HG02884 (cell line): ENCODE results near the gene MPP7.

ENCODE experiments used
- ATAC-seq: cut with Tn5 transposase; IDR thresholded peaks from one replicate; pipeline ENCODE4 v1.9.1; 2021; ENCODE audit warnings: mild to moderate bottlenecking, moderate library complexity; ENCODE audit not compliant: unreplicated experiment

The MPP7 gene

DNA sequence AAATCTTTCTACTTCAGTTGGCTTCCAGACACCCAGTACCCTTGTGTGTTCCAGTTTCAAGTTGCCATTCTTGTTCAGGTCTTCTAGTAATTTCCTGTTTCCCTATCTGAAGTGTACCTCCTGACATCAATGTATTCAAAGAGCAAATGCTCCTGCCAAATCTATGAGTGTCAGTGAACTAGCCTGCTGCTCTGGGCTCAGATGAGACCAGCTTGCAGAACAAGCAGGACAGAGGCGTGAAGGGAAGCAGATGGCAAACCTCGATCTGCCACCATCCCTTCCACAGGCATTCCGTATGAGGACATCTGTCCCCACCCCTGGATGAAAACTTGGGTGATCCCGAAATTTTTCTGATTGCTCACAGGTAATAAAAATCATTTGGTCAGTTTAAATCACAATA, 4.4 kb upstream of the MPP7 start:
- ATAC-seq, result no peak

DNA sequence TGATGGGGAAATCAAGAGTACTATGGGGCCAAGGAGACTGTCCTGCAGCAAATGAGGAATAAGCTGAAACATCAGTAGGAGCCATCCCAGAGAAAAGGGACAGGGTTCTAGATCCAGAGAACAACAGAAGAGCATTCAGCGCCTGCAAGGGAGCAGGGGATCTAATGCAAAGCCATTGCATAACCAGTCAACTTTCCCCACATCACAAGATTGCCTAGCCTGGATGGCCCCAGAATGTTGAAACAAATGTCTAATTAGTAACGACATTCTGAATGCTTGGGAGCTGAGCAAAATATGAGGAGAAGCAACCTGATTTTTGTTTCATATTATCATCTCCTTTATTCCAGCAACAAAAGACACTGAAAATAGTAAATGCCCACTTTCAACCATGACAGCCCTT, 2.7 kb upstream of the MPP7 start:
- ATAC-seq, result no peak

DNA sequence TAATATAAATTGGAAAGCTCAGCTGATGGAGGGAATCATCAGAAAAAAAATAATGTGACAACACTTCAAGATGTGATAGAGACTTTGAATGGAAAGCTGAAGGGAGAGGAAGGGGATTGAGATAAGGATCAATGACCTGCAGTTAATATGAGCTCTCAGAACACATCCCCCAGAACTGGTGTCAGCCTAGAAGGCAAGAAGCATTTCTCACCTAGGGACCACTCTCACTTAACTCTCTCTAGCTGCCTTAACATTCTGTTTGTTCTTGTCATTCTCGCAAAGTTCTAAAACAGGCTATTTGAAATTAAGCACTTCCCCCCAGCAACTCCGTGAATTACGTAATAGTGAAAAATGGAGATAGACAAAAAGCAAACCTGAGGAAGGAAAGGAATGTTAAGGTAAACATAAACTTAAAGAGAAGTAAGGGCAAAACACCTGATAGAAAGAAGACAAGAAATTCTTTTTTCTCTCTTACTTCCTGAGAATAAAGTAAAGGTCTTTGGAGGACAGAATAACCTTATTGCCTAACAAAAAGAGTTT, 1.2 kb upstream of the MPP7 start:
- ATAC-seq, result no peak

GRCh38 chr10:28302012-28302637, 739 bp downstream of the MPP7 start:
- ATAC-seq, result peak; percentile 0

- no peak for ATAC-seq
Observed at GRCh38 chr10:28300027-28300426, 2.8 kb downstream of the MPP7 start.

DNA sequence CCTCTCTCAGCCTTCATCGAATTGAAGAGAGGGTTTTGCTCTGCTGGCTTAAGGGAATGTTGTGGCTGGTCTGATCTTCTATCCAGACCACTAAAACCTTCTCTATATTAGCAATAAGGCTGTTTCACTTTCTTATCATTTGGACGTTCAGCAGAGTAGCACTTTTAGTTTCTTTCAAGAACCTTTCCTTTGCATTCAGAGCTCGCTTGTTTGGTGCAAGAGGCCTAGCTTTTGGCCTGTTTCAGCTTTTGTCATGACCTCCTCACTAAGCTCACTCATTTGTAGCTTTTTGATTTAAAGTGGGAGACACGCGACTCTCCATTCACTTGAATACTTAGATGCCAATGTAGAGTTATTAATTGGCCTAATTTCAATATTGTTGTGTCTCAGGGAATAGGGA, 3.9 kb downstream of the MPP7 start:
- ATAC-seq, result peak; percentile 16

- ATAC-seq, result no peak
Observed at GRCh38 chr10:28296023-28296422, 6.8 kb downstream of the MPP7 start.

DNA sequence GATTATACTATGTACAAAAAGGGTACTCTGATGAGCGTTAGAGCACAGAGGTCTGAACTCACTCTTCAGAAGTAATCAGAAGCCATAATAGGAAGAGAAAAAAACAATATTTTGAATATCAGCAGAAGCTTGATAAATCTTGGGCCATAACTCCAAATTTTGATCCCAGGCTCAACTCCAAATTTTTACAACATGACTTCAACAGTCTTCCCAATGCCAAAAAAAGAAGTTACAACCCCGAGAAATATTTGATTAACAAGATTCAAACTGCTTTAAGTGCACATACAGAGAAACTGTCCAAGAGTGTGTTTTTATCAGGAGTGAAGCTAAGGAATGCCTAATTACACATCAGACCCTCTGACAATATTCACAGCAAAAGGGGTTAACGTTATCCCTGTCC, 7.5 kb downstream of the MPP7 start:
- ATAC-seq, result no peak

DNA sequence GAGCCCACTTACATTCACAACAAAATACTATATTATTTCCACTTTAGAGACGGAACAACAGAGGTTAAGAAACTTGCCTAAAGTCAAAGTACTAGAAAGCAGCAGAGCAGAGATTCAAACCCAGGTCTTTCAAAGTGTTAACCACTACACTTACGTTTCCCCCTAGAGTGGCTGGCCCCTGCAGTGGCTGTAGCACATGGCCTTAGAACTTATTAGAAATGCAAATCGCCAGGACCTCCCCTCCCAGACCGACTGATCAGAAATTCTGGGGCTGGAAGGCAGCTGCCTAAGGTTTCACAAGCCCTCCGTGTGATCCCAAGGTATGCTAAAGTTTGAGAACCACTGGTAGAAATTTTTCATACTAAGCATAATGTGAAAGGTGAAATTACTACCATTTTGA, 8.1 kb downstream of the MPP7 start:
- no peak for ATAC-seq

DNA sequence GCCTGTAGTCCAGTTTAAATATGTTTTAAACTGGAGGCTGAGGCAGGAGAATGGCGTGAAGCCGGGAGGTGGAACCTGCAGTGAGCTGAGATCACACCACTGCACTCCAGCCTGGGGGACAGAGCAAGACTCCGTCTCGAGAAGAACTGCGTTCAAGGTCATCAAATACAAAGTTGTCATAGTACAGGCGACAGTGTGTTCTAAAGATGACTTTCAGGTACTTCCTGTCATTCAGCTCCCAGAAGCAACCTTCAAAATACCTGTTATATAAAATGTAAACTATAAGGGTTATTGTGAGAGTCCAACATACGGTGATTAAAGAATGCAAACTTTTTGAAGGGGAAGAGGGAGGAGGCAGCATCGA, 8.7 kb downstream of the MPP7 start:
- no peak for ATAC-seq

DNA sequence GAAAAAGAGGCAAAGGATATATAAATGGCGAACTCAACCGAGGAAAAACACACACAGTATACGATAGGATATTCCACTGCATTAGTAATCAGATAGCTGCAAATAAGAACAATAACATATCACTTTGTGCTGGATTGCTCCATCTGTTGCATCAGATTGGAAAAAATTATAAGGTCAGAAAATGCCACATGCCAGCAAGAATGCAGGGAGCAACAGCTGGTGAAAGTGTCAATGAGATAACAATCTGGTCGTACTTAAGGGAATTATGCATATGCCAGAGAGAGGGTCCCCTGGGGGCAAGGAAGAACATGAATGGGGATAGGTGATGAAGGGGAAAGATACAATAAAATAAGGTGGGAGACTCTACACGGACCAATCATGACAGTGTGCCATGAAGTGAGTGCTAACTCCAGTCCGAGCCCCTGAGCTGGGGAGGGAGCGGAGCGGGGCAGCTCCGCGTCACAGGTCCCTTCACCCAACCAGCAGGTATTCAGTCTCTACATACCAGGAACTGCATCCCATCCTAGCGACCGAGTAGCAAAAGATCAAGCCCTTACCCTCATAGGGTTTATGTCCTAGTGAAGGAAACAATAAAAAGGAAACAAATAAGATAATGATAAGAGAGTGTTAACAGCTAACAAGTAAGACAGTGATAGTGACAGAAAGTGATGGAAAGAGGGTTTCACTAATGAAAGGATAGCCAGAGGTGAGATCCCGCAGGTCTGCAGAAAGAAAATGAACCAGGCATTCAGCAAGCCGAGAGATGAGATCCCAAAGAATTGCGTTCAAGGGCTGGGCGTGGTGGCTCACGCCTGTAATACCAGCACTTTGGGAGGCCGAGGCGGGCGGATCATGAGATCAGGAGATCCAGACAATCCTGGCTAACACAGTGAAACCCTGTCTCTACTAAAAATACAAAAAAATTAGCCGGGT, 9.4 kb downstream of the MPP7 start:
- ATAC-seq, result no peak

- ATAC-seq, result no peak
Observed at GRCh38 chr10:28291881-28292297, 11.0 kb downstream of the MPP7 start.

GRCh38 chr10:28285816-28286215, 17.0 kb downstream of the MPP7 start:
- ATAC-seq, result no peak

GRCh38 chr10:28284126-28284525, 18.7 kb downstream of the MPP7 start:
- ATAC-seq, result no peak

DNA sequence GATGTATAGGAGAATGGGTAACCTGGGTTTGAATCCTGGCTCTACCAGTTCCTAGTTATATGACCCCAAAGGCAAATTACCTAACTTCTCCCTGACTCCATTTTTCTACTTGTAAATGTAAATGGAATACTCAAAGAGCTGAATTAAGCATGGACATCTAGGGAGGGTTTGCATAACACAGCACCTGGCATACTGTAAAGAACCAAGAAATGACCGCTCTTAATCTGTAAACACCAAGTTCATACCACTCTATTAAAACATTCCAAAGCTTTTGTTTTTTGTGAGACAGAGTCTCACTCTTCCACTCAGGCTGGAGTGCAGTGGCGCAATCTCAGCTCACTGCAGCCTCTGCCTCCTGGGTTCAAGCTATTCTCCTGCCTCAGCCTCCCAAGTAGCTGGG, 19.6 kb downstream of the MPP7 start:
- ATAC-seq, result no peak

GRCh38 chr10:28282336-28282735, 20.5 kb downstream of the MPP7 start:
- ATAC-seq, result no peak

DNA sequence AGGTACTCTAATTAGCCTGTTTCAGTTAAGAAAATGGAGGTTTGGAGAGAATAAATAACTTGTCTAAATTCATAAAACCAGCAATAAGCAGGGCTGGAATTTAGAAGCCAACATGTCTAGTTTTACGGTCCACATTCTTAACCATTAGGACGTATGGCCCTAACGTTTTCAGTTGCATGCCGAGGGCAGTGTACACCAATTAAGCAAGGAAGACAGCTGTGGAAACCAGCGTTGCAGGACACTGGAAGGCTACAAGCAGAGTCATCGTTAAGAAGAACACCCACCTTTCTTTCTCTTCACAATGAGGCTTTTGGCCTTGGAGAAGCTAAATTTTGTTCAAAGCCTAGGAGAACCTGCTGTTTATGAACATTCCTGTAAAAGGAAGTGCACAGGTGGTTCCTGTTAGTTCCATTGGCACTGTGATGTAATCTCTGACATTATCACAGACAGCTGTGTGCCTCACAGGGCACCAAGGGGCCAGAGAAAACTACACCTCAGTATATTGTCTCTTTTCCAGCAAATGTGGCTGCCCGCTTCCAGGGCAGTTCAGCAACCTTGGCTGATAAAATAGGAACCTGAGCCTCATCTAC, 21.0 kb downstream of the MPP7 start:
- no peak for ATAC-seq

- no peak for ATAC-seq
Observed at GRCh38 chr10:28280652-28281051, 22.2 kb downstream of the MPP7 start.

DNA sequence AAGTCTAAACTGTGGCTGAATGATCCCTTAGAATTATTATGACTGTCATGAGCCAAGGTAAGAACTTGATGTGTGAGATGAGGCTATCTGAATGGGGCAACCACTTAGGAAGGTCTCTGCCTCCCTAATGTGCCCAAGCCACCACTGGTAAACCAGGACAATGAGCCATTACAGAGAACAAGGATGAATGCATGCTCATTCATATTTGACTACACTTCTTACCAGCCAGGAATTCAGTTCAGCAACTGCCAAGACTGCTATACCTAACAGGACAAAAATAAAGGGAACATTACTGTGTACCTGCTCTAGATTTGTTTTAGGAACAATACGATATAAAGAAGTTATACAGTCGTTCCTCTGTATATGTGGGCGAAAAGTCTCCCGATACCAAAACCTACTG, 23.0 kb downstream of the MPP7 start:
- no peak for ATAC-seq

- no peak for ATAC-seq
Observed at GRCh38 chr10:28278842-28279241, 24.0 kb downstream of the MPP7 start.

- no peak for ATAC-seq
Observed at GRCh38 chr10:28276384-28276783, 26.5 kb downstream of the MPP7 start.

- ATAC-seq, result no peak
Observed at GRCh38 chr10:28274475-28274874, 28.4 kb downstream of the MPP7 start.
